AG20443 (cell line): ENCODE data around the gene DOCK2.

Experiments used
- DNase-seq: peaks from one replicate; pipeline ENCODE4 v3.0.0; 2012; ENCODE audit warnings: low spot score, mixed read lengths

The DOCK2 gene

GRCh38 chr5:169905017-169905416 is 267.9 kb downstream of the DOCK2 start:
- DNase-seq, result no peak

- peak; percentile 80 for DNase-seq
These were observed 269.9 kb downstream of the DOCK2 start for GRCh38 chr5:169906745-169907649.

- DNase-seq, result no peak
These were observed 271.8 kb downstream of the DOCK2 start for GRCh38 chr5:169908864-169909263.

- no peak for DNase-seq
These were observed 272.9 kb downstream of the DOCK2 start for GRCh38 chr5:169909945-169910344.

GRCh38 chr5:169910393-169910792 is 273.3 kb downstream of the DOCK2 start:
- no peak for DNase-seq

- DNase-seq, result no peak
These were observed 274.6 kb downstream of the DOCK2 start for GRCh38 chr5:169911448-169912212.

GRCh38 chr5:169913479-169913878 is 276.4 kb downstream of the DOCK2 start:
- peak; percentile 45 for DNase-seq

- peak; percentile 87 for DNase-seq
These were observed 277.7 kb downstream of the DOCK2 start for GRCh38 chr5:169914766-169915165.

- no peak for DNase-seq
These were observed 280.4 kb downstream of the DOCK2 start for GRCh38 chr5:169917500-169917899.

GRCh38 chr5:169918228-169918627 is 281.2 kb downstream of the DOCK2 start:
- DNase-seq, result no peak

GRCh38 chr5:169920474-169920873 is 283.4 kb downstream of the DOCK2 start:
- DNase-seq, result no peak

- DNase-seq, result no peak
These were observed 284.3 kb downstream of the DOCK2 start for GRCh38 chr5:169921384-169921783.

GRCh38 chr5:169921949-169922348 is 284.9 kb downstream of the DOCK2 start:
- DNase-seq, result no peak

GRCh38 chr5:169922474-169922873 is 285.4 kb downstream of the DOCK2 start:
- no peak for DNase-seq

- no peak for DNase-seq
These were observed 286.9 kb downstream of the DOCK2 start for GRCh38 chr5:169923988-169924387.

GRCh38 chr5:169933127-169933526 is 296.1 kb downstream of the DOCK2 start:
- no peak for DNase-seq

- no peak for DNase-seq
These were observed 296.5 kb downstream of the DOCK2 start for GRCh38 chr5:169933616-169934015.

- DNase-seq, result peak; percentile 38
These were observed 297.9 kb downstream of the DOCK2 start for GRCh38 chr5:169934990-169935389.

- DNase-seq, result no peak
These were observed 298.7 kb downstream of the DOCK2 start for GRCh38 chr5:169935762-169936161.

- DNase-seq, result no peak
These were observed 301.4 kb downstream of the DOCK2 start for GRCh38 chr5:169938439-169938838.

- no peak for DNase-seq
These were observed 302.7 kb downstream of the DOCK2 start for GRCh38 chr5:169939731-169940130.

- peak; percentile 43 for DNase-seq
These were observed 304.5 kb downstream of the DOCK2 start for GRCh38 chr5:169941542-169941941.

GRCh38 chr5:169942181-169942580 is 305.1 kb downstream of the DOCK2 start:
- DNase-seq, result peak; percentile 50
